Left lung (tissue), 10 donors: ENCODE data around the gene P2RY2. TPM values are rescaled to one million over a fixed set of nuclear protein-coding genes. Genes with fewer than 3 reads are reported as not detected.

ENCODE experiments used
- ATAC-seq: fragments of 200-7000 bp; cut with Tn5 transposase; one replicate; pipeline ENCODE4 v1.9.1; 2020; ENCODE audit warnings: moderate library complexity
- DNase-seq, 4 donors: peaks; one replicate each; pipeline ENCODE4 v3.0.0-alpha.2; 2013 to 2020
- H3K27ac ChIP-seq, 2 donors: fragments of 200-600 bp; sonication (generic) in 1 of 2; one replicate each; pipeline versions ENCODE4 v1.5.0 to v1.8.0; 2020 to 2021
- H3K27me3 ChIP-seq, 2 donors: fragments of 200-600 bp; sonication (generic) in 1 of 2; one replicate each; pipeline versions ENCODE4 v1.5.0 to v1.8.0; 2020 to 2021
- H3K36me3 ChIP-seq, 2 donors: fragments of 200-600 bp; sonication (generic) in 1 of 2; one replicate each; pipeline versions ENCODE4 v1.5.0 to v1.8.0; 2020 to 2021
- H3K4me1 ChIP-seq, 2 donors: fragments of 200-600 bp; one replicate each; pipeline ENCODE4 v1.8.0; 2021
- H3K4me3 ChIP-seq, 2 donors: fragments of 200-600 bp; sonication (generic) in 1 of 2; one replicate each; pipeline versions ENCODE4 v1.5.0 to v1.8.0; 2020 to 2021; ENCODE audit warnings: mild to moderate bottlenecking in 1 of 2
- H3K9me3 ChIP-seq, 2 donors: fragments of 200-600 bp; sonication (generic) in 1 of 2; one replicate each; pipeline versions ENCODE4 v1.5.0 to v1.8.0; 2020 to 2021
- intact Hi-C, 2 donors: fragments of 100-400 bp; cut with DNase I; formaldehyde crosslinking; loops; one replicate each; pipeline versions ENCODE4 v1.11.2 to v1.14.2; 2022
- polyA plus RNA-seq, 6 donors: library from polyadenylated mRNA; unstranded; fragments of 120-200 nt; gene quantifications; one replicate each; pipeline ENCODE4 v1.2.1, GENCODE V29; 2013; ENCODE audit not compliant: insufficient read length in 6 of 6
- total RNA-seq, 2 donors: library from RNA; stranded (reverse); fragmentation: NEBNext Ultra II Directional; extraction: Animal tissue kit (Norgen Biotek cat#: 25700); gene quantifications; one replicate each; pipeline ENCODE4 v1.2.1, GENCODE V29; 2021
- TF ChIP-seq, protein P1 (sequence below), 2 donors: fragments of 200-600 bp; sonication (generic) in 1 of 2; IDR thresholded peaks; one replicate each; pipeline versions ENCODE4 v1.5.0 to v1.8.0; 2021; ENCODE audit warnings: antibody characterized with exemption in 2 of 2
- donor health status: DM: no; HTN: yes; CAD: no.
- donor health status: DM: no; HTN: no; CAD: no.

The P2RY2 gene
- total and polyA plus RNA-seq, 8 donors = 0.83 to 10.3 (median 1.3) TPM

DNA sequence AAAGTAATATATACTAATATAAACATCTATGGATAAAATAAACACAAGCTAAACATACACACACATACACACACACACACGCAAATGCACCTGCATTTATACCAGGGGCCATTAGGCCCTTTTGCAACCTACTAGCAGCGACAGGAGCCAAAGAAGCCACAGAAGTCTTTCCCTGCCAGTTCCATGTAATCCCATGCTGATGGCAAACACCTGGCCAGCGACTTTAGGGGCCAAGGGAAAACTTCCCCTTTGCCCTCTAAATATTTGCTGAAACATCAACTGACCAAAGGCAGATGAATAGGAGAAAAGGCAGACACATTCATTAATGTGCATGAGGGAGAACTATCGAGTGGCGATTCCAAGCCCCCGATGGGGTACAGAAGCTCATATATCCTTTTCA is 14.8 kb upstream of the P2RY2 start:
- Histone ChIP-seq H3K4me3 (no peak overlapping the region), H3K36me3 (no peaks in the 10 kb centered on the region), H3K9me3 (no peaks in the 10 kb centered on the region), H3K4me1 (peaks cover 0 to 71% of the 10 kb centered on the region in 2 donors), H3K27me3 (no peaks in the 10 kb centered on the region), H3K27ac (peak overlapping the region in 1 of 2 donors; percentile 83)
- TF ChIP-seq, protein P1, sequence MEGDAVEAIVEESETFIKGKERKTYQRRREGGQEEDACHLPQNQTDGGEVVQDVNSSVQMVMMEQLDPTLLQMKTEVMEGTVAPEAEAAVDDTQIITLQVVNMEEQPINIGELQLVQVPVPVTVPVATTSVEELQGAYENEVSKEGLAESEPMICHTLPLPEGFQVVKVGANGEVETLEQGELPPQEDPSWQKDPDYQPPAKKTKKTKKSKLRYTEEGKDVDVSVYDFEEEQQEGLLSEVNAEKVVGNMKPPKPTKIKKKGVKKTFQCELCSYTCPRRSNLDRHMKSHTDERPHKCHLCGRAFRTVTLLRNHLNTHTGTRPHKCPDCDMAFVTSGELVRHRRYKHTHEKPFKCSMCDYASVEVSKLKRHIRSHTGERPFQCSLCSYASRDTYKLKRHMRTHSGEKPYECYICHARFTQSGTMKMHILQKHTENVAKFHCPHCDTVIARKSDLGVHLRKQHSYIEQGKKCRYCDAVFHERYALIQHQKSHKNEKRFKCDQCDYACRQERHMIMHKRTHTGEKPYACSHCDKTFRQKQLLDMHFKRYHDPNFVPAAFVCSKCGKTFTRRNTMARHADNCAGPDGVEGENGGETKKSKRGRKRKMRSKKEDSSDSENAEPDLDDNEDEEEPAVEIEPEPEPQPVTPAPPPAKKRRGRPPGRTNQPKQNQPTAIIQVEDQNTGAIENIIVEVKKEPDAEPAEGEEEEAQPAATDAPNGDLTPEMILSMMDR (IDR thresholded peaks at IDR 0.05) = no peak
- ATAC-seq (no peak), DNase-seq (peak in 1 of 4 donors; percentile 2)
- intact Hi-C loops = no loop called here

DNA sequence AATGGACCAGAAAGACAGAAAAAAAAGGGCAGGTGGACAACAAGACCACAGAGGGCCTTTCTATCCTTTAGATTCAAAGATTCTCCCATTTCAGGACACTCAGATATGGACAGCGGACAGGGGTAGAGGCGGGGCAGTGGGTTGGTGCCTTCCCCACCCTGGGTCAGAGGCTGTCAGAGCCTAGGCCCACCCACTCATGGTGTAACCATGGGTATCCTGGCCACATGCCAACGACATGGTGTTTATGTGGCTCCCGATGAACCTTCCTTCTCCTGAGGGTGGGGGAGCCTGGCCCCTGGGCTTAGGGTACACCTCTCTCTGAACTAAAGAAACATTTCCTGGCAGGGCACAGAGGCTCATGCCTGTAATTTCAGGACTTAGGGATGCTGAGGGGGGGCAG is 14.3 kb upstream of the P2RY2 start:
- Histone ChIP-seq H3K27me3 (no peaks in the 10 kb centered on the region), H3K36me3 (no peaks in the 10 kb centered on the region), H3K27ac (peak overlapping the region in 1 of 2 donors; percentile 83), H3K4me3 (no peak overlapping the region), H3K9me3 (no peaks in the 10 kb centered on the region), H3K4me1 (peaks cover 0 to 67% of the 10 kb centered on the region in 2 donors)
- intact Hi-C loops = no loop called here
- TF ChIP-seq, protein P1 (IDR thresholded peaks at IDR 0.05) = no peak
- ATAC-seq (no peak), DNase-seq (peak in 1 of 4 donors; percentile 33)

DNA sequence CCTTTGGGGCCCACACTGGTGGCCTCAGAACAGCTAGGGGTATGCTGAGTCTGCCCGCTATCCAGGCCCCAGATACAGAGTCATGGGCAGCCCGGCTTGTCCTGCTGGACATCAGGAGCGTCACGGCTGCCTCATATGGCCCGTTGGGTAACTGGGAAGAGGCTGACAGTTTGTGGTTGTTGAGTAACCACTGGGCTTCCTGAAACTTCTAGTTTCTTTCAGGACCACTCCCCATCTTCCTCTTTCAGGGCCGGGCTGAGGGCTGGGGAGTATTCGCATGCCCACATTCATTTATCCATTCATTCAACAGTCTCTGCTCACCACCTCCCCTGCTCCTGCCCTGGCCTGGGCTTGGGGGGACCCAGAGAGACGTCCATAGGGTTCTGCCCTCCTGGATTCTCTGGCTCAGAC is 13.4 kb upstream of the P2RY2 start:
- H3K4me1 ChIP-seq = peaks cover 0 to 61% of the 10 kb centered on the region in 2 donors
- peak in 2 of 4 donors; percentile 80 to 90 for DNase-seq

DNA sequence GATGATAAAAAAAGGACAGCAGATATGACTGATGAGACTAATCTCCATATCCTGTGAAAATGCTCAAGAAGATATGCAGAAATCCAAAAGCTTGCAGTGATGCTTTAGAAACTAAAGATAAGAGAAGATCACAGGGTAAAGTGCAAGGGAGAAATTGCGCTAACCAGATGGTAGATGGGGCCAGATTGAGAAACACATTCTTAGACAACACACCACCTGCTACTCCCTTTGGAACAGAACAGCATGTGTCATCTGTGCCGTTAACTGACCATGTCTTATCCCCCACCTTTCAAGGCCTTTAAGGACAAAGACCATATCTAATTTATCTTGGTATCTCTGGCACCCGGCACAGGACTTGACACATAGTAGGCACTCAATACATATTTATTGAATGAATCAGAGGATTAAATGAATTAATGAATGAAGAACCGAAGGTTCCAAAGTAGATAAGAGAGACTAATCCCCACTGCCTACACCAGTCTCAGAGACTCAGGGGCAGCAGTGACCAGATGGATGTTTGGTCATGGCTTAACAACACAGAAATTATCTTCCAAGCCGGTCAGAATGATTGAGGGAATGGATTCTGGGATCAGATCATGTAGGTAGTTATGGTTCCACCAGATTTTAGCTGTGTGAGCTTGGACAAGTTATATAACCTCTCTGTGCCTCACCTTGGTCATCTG is 12.3 kb upstream of the P2RY2 start:
- DNase-seq (peak in 1 of 4 donors; percentile 5), ATAC-seq (no peak)
- Histone ChIP-seq H3K9me3 (no peaks in the 10 kb centered on the region), H3K36me3 (no peaks in the 10 kb centered on the region), H3K4me3 (no peak overlapping the region), H3K4me1 (peaks cover 0 to 51% of the 10 kb centered on the region in 2 donors), H3K27ac (peak overlapping the region in 1 of 2 donors; percentile 83), H3K27me3 (no peaks in the 10 kb centered on the region)
- TF ChIP-seq, protein P1 (IDR thresholded peaks at IDR 0.05) = no peak
- intact Hi-C loops = no loop called here

More for the DNA sequence above, 13.4 kb upstream of the P2RY2 start:
- peak overlapping the region in 1 of 2 donors; percentile 83 for H3K27ac ChIP-seq
- peak; percentile 20 for ATAC-seq
- intact Hi-C loops = no loop called here
- H3K27me3 ChIP-seq = no peaks in the 10 kb centered on the region
- no peaks in the 10 kb centered on the region for H3K36me3 ChIP-seq
- TF ChIP-seq, protein P1 (IDR thresholded peaks at IDR 0.05) = no peak
- no peaks in the 10 kb centered on the region for H3K9me3 ChIP-seq
- H3K4me3 ChIP-seq = no peak overlapping the region

GRCh38 chr11:73206801-73207200 is 11.3 kb upstream of the P2RY2 start:
- peaks cover 0 to 41% of the 10 kb centered on the region in 2 donors for H3K4me1 ChIP-seq
- intact Hi-C loops = no loop called here
- H3K36me3 ChIP-seq = no peaks in the 10 kb centered on the region
- no peaks in the 10 kb centered on the region for H3K27me3 ChIP-seq
- H3K4me3 ChIP-seq = no peak overlapping the region
- TF ChIP-seq, protein P1 (IDR thresholded peaks at IDR 0.05) = no peak
- no peaks in the 10 kb centered on the region for H3K9me3 ChIP-seq
- no peak overlapping the region for H3K27ac ChIP-seq
- DNase-seq = no peak
- ATAC-seq = no peak
